K562 (cell line): Measurements from ENCODE around the gene UBE2QL1. TPM values are rescaled to one million over a fixed set of nuclear protein-coding genes. Genes with fewer than 3 reads are reported as not detected.

Source experiments
- CHD7 ChIP-seq: fragments of 200-600 bp; sonication (generic); IDR thresholded peaks from one replicate; pipeline ENCODE4 v1.6.1; 2012; ENCODE audit warnings: mild to moderate bottlenecking, low read depth, low read length, inconsistent platforms
- PHF8 ChIP-seq: fragments of 200-600 bp; sonication (generic); IDR thresholded peaks from 2 replicates; pipeline ENCODE4 v1.6.1; 2012; ENCODE audit warnings: mixed run types, mild to moderate bottlenecking, inconsistent platforms, low read length, moderate library complexity, borderline replicate concordance
- polyA plus RNA-seq, 8 experiments: library from polyadenylated mRNA; depleted of rRNA in 4 of 8; stranded (reverse) in 5 of 8; unstranded in 3 of 8; fragments of >200 nt; fragmentation: Nextera tagmentation in 2 of 8; fragmentation: Illumina TruSeq in 1 of 8; extraction: Ambion mirVana in 2 of 8; extraction: Trizol in 1 of 8; gene quantifications; 2 replicates each; pipeline versions ENCODE4 v1.2.1 to v1.2.3, GENCODE V29; 2011 to 2014; ENCODE audit warnings: inconsistent platforms in 1 of 8, missing spikeins in 1 of 8
- total RNA-seq, 7 experiments: library from RNA; depleted of rRNA in 6 of 7; stranded (reverse); fragments of >200 nt in 6 of 7; fragmentation: Illumina TruSeq in 2 of 7; extraction: Trizol in 2 of 7; gene quantifications; 2 replicates each; pipeline versions ENCODE4 v1.2.1 to v1.2.3, GENCODE V29; 2011 to 2021; ENCODE audit warnings: low replicate concordance in 1 of 7

The UBE2QL1 gene
- total and polyA plus RNA-seq, 9 of the 15 experiments (the other 6 are each of a cell fraction or from before 2014, with no cell fraction given), result not detected

- TF ChIP-seq CHD7, result no peak
- no peak for TF ChIP-seq PHF8
Measured at GRCh38 chr5:6462671-6463070, 14.0 kb downstream of the UBE2QL1 start (continued).
